ENCODE results near the gene CLRN3.

The CLRN3 gene

GRCh38 chr10:127921753-127922145, 29.0 kb upstream of the CLRN3 start:
- Histone ChIP-seq H3K9me3 (ENCODE audit: control insufficient read depth, insufficient read depth, low read depth, low read length) (no peaks in the 10 kb centered on the region), H3K4me3 (ENCODE audit: low read depth, low read length) (no peak overlapping the region), H3K36me3 (ENCODE audit: control insufficient read depth in 2 of 2, insufficient read depth in 1 of 2, low read length in 2 of 2) (no peaks in the 10 kb centered on the region), H3K27ac (ENCODE audit: extremely low read depth, low read depth, low read length) (no peak overlapping the region), H3K4me1 (ENCODE audit: control insufficient read depth, insufficient read depth, low read length) (no peaks in the 10 kb centered on the region)
- TF ChIP-seq ZNF600 (tag by site-specific recombination; IDR thresholded peaks at IDR 0.05): no peak
- TF ChIP-seq ZNF549 (tag by site-specific recombination; IDR thresholded peaks at IDR 0.05): no peak
- no peak for TF ChIP-seq ZFP37 (tag by site-specific recombination; IDR thresholded peaks at IDR 0.05)
- no peak for TF ChIP-seq ZNF48 (tag by site-specific recombination; IDR thresholded peaks at IDR 0.05)
- no peak for TF ChIP-seq ZNF174 (tag by site-specific recombination; IDR thresholded peaks at IDR 0.05)
- no peak for TF ChIP-seq ZNF791 (tag by site-specific recombination; IDR thresholded peaks at IDR 0.05)
- TF ChIP-seq ZNF2 (tag by site-specific recombination; IDR thresholded peaks at IDR 0.05): no peak
- no peak for TF ChIP-seq HOXA7 (CRISPR knock-in tag; IDR thresholded peaks at IDR 0.05; ENCODE audit: borderline replicate concordance)
- no peak for TF ChIP-seq SETDB1 (IDR thresholded peaks at IDR 0.05; ENCODE audit: insufficient read length, low read length)
- TF ChIP-seq ZNF548 (tag by site-specific recombination; IDR thresholded peaks at IDR 0.05): no peak
- no peak for TF ChIP-seq ZNF488 (tag by site-specific recombination; IDR thresholded peaks at IDR 0.05)
- TF ChIP-seq ZNF169 (tag by site-specific recombination; IDR thresholded peaks at IDR 0.05): no peak
- no peak for TF ChIP-seq ZBTB20 (tag by site-specific recombination; IDR thresholded peaks at IDR 0.05)
- CTCF ChIA-PET: interaction anchor here (1.1 kb wide), 1 partner anchor 89 kb away, joined by 3 read pairs; no protein-coding TSS in a partner anchor
- POLR2A ChIA-PET: no interaction called here

GRCh38 chr10:127921075-127921752, 28.5 kb upstream of the CLRN3 start:
- no peak for TF ChIP-seq ZNF157 (tag by site-specific recombination; IDR thresholded peaks at IDR 0.05)
- TF ChIP-seq PRDM4 (tag by site-specific recombination; IDR thresholded peaks at IDR 0.05): no peak
- TF ChIP-seq ZNF707 (tag by site-specific recombination; IDR thresholded peaks at IDR 0.05): no peak
- TF ChIP-seq ZNF133 (tag by site-specific recombination; IDR thresholded peaks at IDR 0.05): no peak
- TF ChIP-seq ZFP69B (tag by site-specific recombination; IDR thresholded peaks at IDR 0.05): no peak
- TF ChIP-seq ZNF174 (tag by site-specific recombination; IDR thresholded peaks at IDR 0.05): no peak
- no peak for TF ChIP-seq ZNF677 (tag by site-specific recombination; IDR thresholded peaks at IDR 0.05)
- POLR2A ChIA-PET: no interaction called here
- Histone ChIP-seq H3K27ac (ENCODE audit: extremely low read depth, low read depth, low read length) (no peak overlapping the region), H3K4me3 (ENCODE audit: low read depth, low read length) (no peak overlapping the region), H3K9me3 (ENCODE audit: control insufficient read depth, insufficient read depth, low read depth, low read length) (no peaks in the 10 kb centered on the region), H3K36me3 (ENCODE audit: control insufficient read depth in 2 of 2, insufficient read depth in 1 of 2, low read length in 2 of 2) (no peaks in the 10 kb centered on the region), H3K4me1 (ENCODE audit: control insufficient read depth, insufficient read depth, low read length) (no peaks in the 10 kb centered on the region)
- CTCF ChIA-PET: interaction anchor here (0.5 to 1.1 kb wide), 2 partner anchors 90 to 225 kb away, joined by 3 read pairs; no protein-coding TSS in a partner anchor

Data from HEK293 (cell line).